Renal pelvis (tissue), 4 donors: ENCODE results near the gene ADM2. TPM values are rescaled to one million over a fixed set of nuclear protein-coding genes. Genes with fewer than 3 reads are reported as not detected.

ENCODE experiments used
- DNase-seq: peaks from one replicate; pipeline ENCODE4 v3.0.0-alpha.2; 2013
- polyA plus RNA-seq, 3 donors: library from polyadenylated mRNA; unstranded; fragments of 120-200 nt; gene quantifications; one replicate each; pipeline ENCODE4 v1.2.1, GENCODE V29; 2013; ENCODE audit not compliant: insufficient read length in 3 of 3

The ADM2 gene
- polyA plus RNA-seq, 3 donors, result 4.4 to 6.0 (median 5.7) TPM

- no peak for DNase-seq
Measured at GRCh38 chr22:50535113-50535512, 53.8 kb downstream of the ADM2 start.

Other genes starting within 250 kb of the ADM2 start
- 10 to 100 TPM; 37.9 to 49.9 (median 48.1) TPM for gene TUBGCP6, start 236.5 kb upstream of the ADM2 start, polyA plus RNA-seq
- gene HDAC10, start 230.3 kb upstream of the ADM2 start, polyA plus RNA-seq, result 10 to 100 TPM; 25.6 to 29.8 (median 26.7) TPM
- 10 to 100 TPM; 16.7 to 17.7 (median 17.2) TPM for gene MAPK12, start 219.9 kb upstream of the ADM2 start, polyA plus RNA-seq
- 10 to 100 TPM in 1 of 3 donors, 1 to 10 TPM in 2; 8.3 to 10.2 (median 9.7) TPM for gene MAPK11, start 211.2 kb upstream of the ADM2 start, polyA plus RNA-seq
- 100 to 1,000 TPM; 249 to 261 (median 258) TPM for gene PLXNB2, start 173.9 kb upstream of the ADM2 start, polyA plus RNA-seq
- gene DENND6B, start 154.5 kb upstream of the ADM2 start, polyA plus RNA-seq, result 10 to 100 TPM; 13.9 to 18.7 (median 18.5) TPM
- gene PPP6R2, start 138.2 kb upstream of the ADM2 start, polyA plus RNA-seq, result 10 to 100 TPM; 46.5 to 54.7 (median 50.5) TPM
- gene SBF1, start 6.5 kb upstream of the ADM2 start, polyA plus RNA-seq, result 10 to 100 TPM; 42.2 to 51.0 (median 42.9) TPM
- gene MIOX, start 5.3 kb downstream of the ADM2 start, polyA plus RNA-seq, result 1 to 10 TPM; 3.3 to 6.6 (median 4.2) TPM
- gene LMF2, start 26.2 kb downstream of the ADM2 start, polyA plus RNA-seq, result 10 to 100 TPM; 47.3 to 61.5 (median 60.5) TPM
- 10 to 100 TPM; 48.3 to 57.4 (median 56.6) TPM for gene NCAPH2, start 26.7 kb downstream of the ADM2 start, polyA plus RNA-seq
- gene SCO2, start 44.1 kb downstream of the ADM2 start, polyA plus RNA-seq, result 1 to 10 TPM in 2 of 3 donors, not detected in 1; 5.4 to 6.7 TPM
- 1 to 10 TPM; 1.4 to 2.2 (median 2.0) TPM for gene TYMP, start 48.5 kb downstream of the ADM2 start, polyA plus RNA-seq
- gene KLHDC7B, start 64.4 kb downstream of the ADM2 start, polyA plus RNA-seq, result under 1 TPM in 2 of 3 donors, not detected in 1; 0.04 to 0.30 TPM
- gene SYCE3, start 81.4 kb downstream of the ADM2 start, polyA plus RNA-seq, result under 1 TPM in 1 of 3 donors, not detected in 2; 0.58 TPM
- 10 to 100 TPM; 16.8 to 18.3 (median 17.1) TPM for gene CPT1B, start 96.9 kb downstream of the ADM2 start, polyA plus RNA-seq
- 100 to 1,000 TPM in 2 of 3 donors, 10 to 100 TPM in 1; 74.5 to 109 (median 105) TPM for gene CHKB, start 101.3 kb downstream of the ADM2 start, polyA plus RNA-seq
- gene MAPK8IP2, start 119.2 kb downstream of the ADM2 start, polyA plus RNA-seq, result 1 to 10 TPM in 2 of 3 donors, under 1 TPM in 1; 0.76 to 1.1 (median 1.0) TPM
- 10 to 100 TPM; 15.3 to 23.7 (median 20.4) TPM for gene ARSA, start 146.6 kb downstream of the ADM2 start, polyA plus RNA-seq
- gene SHANK3, start 191.3 kb downstream of the ADM2 start, polyA plus RNA-seq, result 10 to 100 TPM; 19.1 to 27.2 (median 19.6) TPM